ENCODE results near the gene PIK3C2G.

- no peak for TF ChIP-seq EZH2 (IDR thresholded peaks at IDR 0.05)
- TF ChIP-seq CTCF (IDR thresholded peaks at IDR 0.05) = peak; percentile 94
Measured at GRCh38 chr12:18430425-18431048, 169.2 kb downstream of the PIK3C2G start.
